Measurements from ENCODE around the gene CD300LD. TPM values are rescaled to one million over a fixed set of nuclear protein-coding genes. Genes with fewer than 3 reads are reported as not detected.
"Not testable (repeated sequence)": the region's sequence is repeated elsewhere in the genome, so short reads cannot be mapped to it uniquely, and the experiment has no call there.

CD300LD gene
- not detected for total RNA-seq

- Histone ChIP-seq H3K4me3 (no peak within 1 kb of the TSS), H3K27ac (no peak within 1 kb of the TSS), H3K9me3 (no peaks in the 10 kb centered on the region), H3K36me3 (no peaks in the 10 kb centered on the region), H3K4me1 (no peaks in the 10 kb centered on the region), H3K27me3 (peaks cover 0 to 24% of the 10 kb centered on the region in 2 donors)
- no peak for DNase-seq (ENCODE audit: low spot score in 2 of 2)
- intact Hi-C loops (cut with DNase I; ENCODE audit: low total_unique reads) = no loop called here
- TF ChIP-seq POLR2A (IDR thresholded peaks at IDR 0.05) (no peak), CTCF (IDR thresholded peaks at IDR 0.05) (no peak), POLR2AphosphoS5 (IDR thresholded peaks at IDR 0.05) (no peak)
These were observed at the start of gene CD300LD for GRCh38 chr17:74592087-74592990. Gene CD300LD (minus strand): TSS chr17:74592283. CDS start chr17:74592202, 81 bp downstream.

- H3K4me1 ChIP-seq = no peaks in the 10 kb centered on the region
- TF ChIP-seq POLR2A (IDR thresholded peaks at IDR 0.05) (no peak), CTCF (IDR thresholded peaks at IDR 0.05) (no peak), POLR2AphosphoS5 (IDR thresholded peaks at IDR 0.05) (no peak)
- no peaks in the 10 kb centered on the region for H3K36me3 ChIP-seq
- peaks cover 0 to 4% of the 10 kb centered on the region in 2 donors for H3K27me3 ChIP-seq
- H3K27ac ChIP-seq = no peak overlapping the region
- DNase-seq (ENCODE audit: low spot score in 2 of 2) = no peak
- no peaks in the 10 kb centered on the region for H3K9me3 ChIP-seq
- H3K4me3 ChIP-seq = no peak overlapping the region
- intact Hi-C loops (cut with DNase I; ENCODE audit: low total_unique reads) = no loop called here
These were observed 49.3 kb upstream of the CD300LD start for GRCh38 chr17:74641224-74641957.

DNA sequence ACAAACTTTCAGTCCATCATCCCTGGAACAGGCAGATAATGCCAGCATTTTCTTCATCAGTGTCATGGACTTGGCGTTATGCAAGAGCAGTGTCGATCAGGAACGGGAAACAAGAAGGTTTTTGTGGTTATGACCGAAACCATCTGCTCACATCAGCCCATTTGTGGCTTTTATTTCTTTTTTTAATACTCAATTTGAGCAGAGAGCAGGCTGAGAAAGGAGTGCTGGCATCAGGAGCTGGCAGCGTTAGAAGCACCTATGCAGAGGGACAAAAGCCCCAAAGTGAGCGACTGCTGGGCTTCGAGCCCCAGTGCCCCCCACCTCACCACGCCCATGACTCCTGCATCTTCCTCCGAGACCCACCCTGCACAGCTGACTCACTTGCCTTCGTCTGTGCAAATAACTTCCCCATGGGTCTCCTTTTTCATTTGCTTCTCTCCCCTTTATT lies 47.6 kb upstream of the CD300LD start:
- no peak for DNase-seq (ENCODE audit: low spot score in 2 of 2)
- TF ChIP-seq POLR2AphosphoS5 (IDR thresholded peaks at IDR 0.05) = no peak
- H3K9me3 ChIP-seq = no peaks in the 10 kb centered on the region
- no peaks in the 10 kb centered on the region for H3K4me1 ChIP-seq
- H3K4me3 ChIP-seq = no peak overlapping the region
- intact Hi-C loops (cut with DNase I; ENCODE audit: low total_unique reads) = no loop called here
- no peaks in the 10 kb centered on the region for H3K36me3 ChIP-seq
- H3K27ac ChIP-seq = no peak overlapping the region
- peaks cover 0 to 11% of the 10 kb centered on the region in 2 donors for H3K27me3 ChIP-seq

DNA sequence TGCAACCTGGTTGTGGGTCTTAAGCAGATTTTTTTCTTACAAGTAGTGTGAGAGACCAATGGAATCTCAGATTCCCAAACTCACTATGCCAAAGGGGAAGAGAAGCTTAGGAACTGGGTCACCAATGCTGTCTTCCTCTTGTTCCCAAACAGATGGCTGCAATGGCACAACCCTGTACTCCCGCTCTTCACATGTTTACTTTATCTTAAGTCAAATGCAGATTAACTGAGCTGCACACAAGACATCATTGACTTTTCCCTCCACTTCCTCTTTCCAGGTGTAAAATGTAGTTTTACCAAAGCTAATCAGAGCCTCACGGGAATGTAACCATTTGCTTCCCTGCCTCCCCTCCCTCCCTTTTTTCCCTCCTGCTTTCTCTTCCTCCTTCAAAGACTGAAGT lies 45.8 kb upstream of the CD300LD start:
- intact Hi-C loops (cut with DNase I; ENCODE audit: low total_unique reads) = no loop called here
- no peak overlapping the region for H3K27ac ChIP-seq
- H3K4me3 ChIP-seq = no peak overlapping the region
- no peaks in the 10 kb centered on the region for H3K4me1 ChIP-seq
- TF ChIP-seq POLR2A (IDR thresholded peaks at IDR 0.05) = no peak
- TF ChIP-seq CTCF (IDR thresholded peaks at IDR 0.05) = no peak
- no peak for TF ChIP-seq POLR2AphosphoS5 (IDR thresholded peaks at IDR 0.05)
- H3K9me3 ChIP-seq = no peaks in the 10 kb centered on the region
- peaks cover 0 to 14% of the 10 kb centered on the region in 2 donors for H3K27me3 ChIP-seq
- H3K36me3 ChIP-seq = no peaks in the 10 kb centered on the region
- DNase-seq (ENCODE audit: low spot score in 2 of 2) = no peak

DNA sequence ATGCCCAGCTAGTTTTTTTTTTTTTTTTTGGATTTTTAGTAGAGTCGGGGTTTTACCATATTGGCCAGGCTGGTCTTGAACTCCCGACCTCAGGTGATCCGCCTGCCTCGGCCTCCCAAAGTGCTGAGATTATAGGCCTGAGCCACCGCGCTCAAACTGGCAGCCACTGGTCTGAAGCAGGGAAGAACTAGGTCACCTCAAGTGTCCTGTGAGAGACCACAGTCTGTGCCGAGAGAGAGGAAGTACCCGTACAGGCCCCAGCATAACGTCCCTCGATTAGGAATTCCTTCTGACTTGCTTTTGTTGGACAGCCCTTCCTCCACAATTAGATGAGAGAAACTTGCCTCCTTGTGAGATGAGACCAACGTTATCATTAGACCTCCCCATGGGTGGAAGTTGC lies 45.2 kb upstream of the CD300LD start:
- H3K27ac ChIP-seq = no peak overlapping the region
- DNase-seq (ENCODE audit: low spot score in 2 of 2) = no peak
- peaks cover 0 to 14% of the 10 kb centered on the region in 2 donors for H3K27me3 ChIP-seq
- H3K36me3 ChIP-seq = no peaks in the 10 kb centered on the region
- intact Hi-C loops (cut with DNase I; ENCODE audit: low total_unique reads) = no loop called here
- H3K9me3 ChIP-seq = no peaks in the 10 kb centered on the region
- no peaks in the 10 kb centered on the region for H3K4me1 ChIP-seq
- TF ChIP-seq POLR2A (IDR thresholded peaks at IDR 0.05) (no peak), CTCF (IDR thresholded peaks at IDR 0.05) (no peak), POLR2AphosphoS5 (IDR thresholded peaks at IDR 0.05) (no peak)
- no peak overlapping the region for H3K4me3 ChIP-seq

DNA sequence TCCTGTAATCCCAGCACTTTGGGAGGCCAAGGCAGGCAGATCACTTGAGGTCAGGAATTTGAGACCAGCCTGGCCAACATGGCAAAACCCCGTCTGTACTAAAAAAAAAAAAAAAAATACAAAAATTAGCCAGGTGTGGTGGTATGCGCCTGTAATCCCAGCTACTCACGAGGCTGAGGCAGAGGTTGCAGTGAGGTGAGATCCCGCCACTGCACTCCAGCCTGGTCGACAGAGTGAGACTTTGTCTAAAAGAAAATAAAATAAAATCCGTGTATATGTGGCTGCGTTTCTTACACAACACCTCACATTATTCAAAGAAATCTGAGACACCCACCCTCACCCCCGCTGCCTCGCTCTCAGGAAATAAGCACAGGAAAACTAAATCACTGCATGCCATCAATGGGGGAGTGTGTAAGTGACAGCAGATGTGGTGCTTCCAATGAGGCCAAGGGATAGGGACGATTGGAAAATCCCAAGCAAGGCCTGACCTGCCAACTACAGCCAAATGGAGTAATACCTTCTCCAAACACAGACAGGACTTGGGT lies 44.5 kb upstream of the CD300LD start:
- H3K4me3 ChIP-seq; H3K36me3 ChIP-seq; H3K27ac ChIP-seq; H3K9me3 ChIP-seq; intact Hi-C loops (cut with DNase I; ENCODE audit: low total_unique reads); DNase-seq (ENCODE audit: low spot score in 2 of 2); H3K4me1 ChIP-seq: not testable (repeated sequence)
- peaks cover 0 to 14% of the 10 kb centered on the region in 2 donors for H3K27me3 ChIP-seq
